ENCODE data around the gene GALR3. TPM values are rescaled to one million over a fixed set of nuclear protein-coding genes. Genes with fewer than 3 reads are reported as not detected.

The GALR3 gene
- polyA plus RNA-seq, 3 donors: not detected

GRCh38 chr22:37801946-37802309 is 21.3 kb upstream of the GALR3 start:
- intact Hi-C loops (cut with micrococcal nuclease): loop anchor here in 1 of 2 donors (10.0 kb wide), 1 partner anchor 117 kb away; the partner anchor contains the start of gene NOL12
- peaks cover 8 to 16% of the 10 kb centered on the region in 2 donors for H3K36me3 Mint-ChIP-seq

More at GRCh38 chr22:37801946-37802309, 21.3 kb upstream of the GALR3 start:
- Mint-ChIP-seq H3K27ac (peak overlapping the region in 2 of 7 donors; percentile 80 to 82), H3K27me3 (ENCODE audit: low read depth in 3 of 3) (peaks cover 51 to 58% (median 56%) of the 10 kb centered on the region in 3 donors), H3K4me1 (peaks cover 39% of the 10 kb centered on the region), H3K9me3 (peaks cover 0 to 17% (median 7%) of the 10 kb centered on the region in 7 donors), H3K4me3 (peak overlapping the region; percentile 71 to 90)
- Histone ChIP-seq H3K9me3 (replicated peaks in 1 of 2; ENCODE audit: control insufficient read depth in 1 of 2, insufficient read depth in 1 of 2, low read length in 2 of 2) (peaks cover 0 to 5% of the 10 kb centered on the region in 2 donors), H4K20me1 (ENCODE audit: insufficient read depth, low read length) (peaks cover 7% of the 10 kb centered on the region), H3K9ac (ENCODE audit: insufficient read depth, low read length, poor library complexity, severe bottlenecking) (peak overlapping the region; percentile 48), H3K4me2 (replicated peaks; ENCODE audit: extremely low read depth, low read length, poor library complexity, severe bottlenecking) (peak overlapping the region; percentile 91), H3K27ac (ENCODE audit: low read depth in 1 of 2, low read length in 2 of 2) (no peak overlapping the region), H3K36me3 (replicated peaks in 1 of 2; ENCODE audit: control insufficient read depth in 1 of 2, insufficient read depth in 2 of 2, low read length in 2 of 2) (no peaks in the 10 kb centered on the region), H2AFZ (ENCODE audit: insufficient read depth, low read depth, low read length, poor library complexity, severe bottlenecking) (peak overlapping the region; percentile 91), H3K79me2 (ENCODE audit: insufficient read depth, low read length) (peaks cover 11% of the 10 kb centered on the region), H3K4me3 (replicated peaks in 1 of 3; ENCODE audit: low read depth in 2 of 3, low read length in 3 of 3) (peak overlapping the region; percentile 38 to 79 (median 68)), H3K27me3 (ENCODE audit: control insufficient read depth in 2 of 2, insufficient read depth in 2 of 2, low read length in 2 of 2) (peaks cover 25 to 48% of the 10 kb centered on the region in 2 donors), H3K4me1 (ENCODE audit: control insufficient read depth in 1 of 2, insufficient read depth in 2 of 2, low read length in 2 of 2) (peaks cover 46 to 51% of the 10 kb centered on the region in 2 donors)
- 1% methylated on average over 10 of the region's 13 CpGs for WGBS (ENCODE audit: insufficient coverage)
- TF ChIP-seq CTCF (IDR thresholded peaks at IDR 0.05): no peak
- DNase-seq: no peak

All from CD14-positive monocyte (primary cell).